K562 (cell line): ENCODE data around the gene TALDO1. TPM values are rescaled to one million over a fixed set of nuclear protein-coding genes. Genes with fewer than 3 reads are reported as not detected.

ENCODE experiments used
- ATAC-seq: fragments of 200-7000 bp; cut with Tn5 transposase; 3 replicates; pipeline ENCODE4 v1.9.1; 2020; ENCODE audit warnings: moderate library complexity
- BruUV-seq: library from RNA; stranded (reverse); fragments of 400-500 nt; replicated peaks from 2 replicates; lab custom pipeline; 2021; lab: Mats Ljungman, UMichigan
- CTCF ChIA-PET: fragments of 300-600 bp; formaldehyde crosslinking; extraction: SDS; loops from one replicate; lab custom pipeline; 2021; ENCODE audit warnings: low intra/inter-chr PET ratio; lab: Yijun Ruan, JAX
- POLR2A ChIA-PET: fragments of 300-600, 350-650 bp; sonication (Branson Sonifier 250); formaldehyde crosslinking; extraction: SDS; loops from one replicate; lab custom pipeline; 2021; ENCODE audit warnings: antibody characterized with exemption, inconsistent platforms; lab: Yijun Ruan, JAX
- DNase-seq, 4 experiments: peaks; one replicate each; pipeline versions ENCODE4 v3.0.0 to v3.0.0-alpha.2; 2011 to 2018; ENCODE audit warnings: low spot score in 3 of 4, mixed read lengths in 3 of 4; ENCODE audit errors: extremely low read depth in 1 of 4
- FAIRE-seq: peaks from 2 replicates; lab custom pipeline; 2011; peaks lifted over from hg19 to GRCh38; lab: Jason Lieb, UNC
- H2AFZ ChIP-seq: 2 replicates; pipeline ENCODE4 v1.6.0; 2011; ENCODE audit warnings: low read depth, low read length, control low read depth, inconsistent platforms
- H3K27ac ChIP-seq: fragments of 200-600 bp; 3 replicates; pipeline ENCODE4 v1.8.0; 2011; ENCODE audit warnings: low read depth, mild to moderate bottlenecking, control low read depth, inconsistent platforms, low read length, moderate library complexity, mixed read lengths; ENCODE audit errors: extremely low read depth
- H3K27me3 ChIP-seq, 2 experiments: fragments of 300-600 bp in 1 of 2; 2 replicates in 1 of 2; 3 replicates in 1 of 2; pipeline versions ENCODE4 v1.6.0 to v1.8.0; 2011; ENCODE audit warnings: inconsistent platforms in 2 of 2, low read length in 2 of 2, mild to moderate bottlenecking in 1 of 2, mixed read lengths in 1 of 2, moderate library complexity in 1 of 2; ENCODE audit not compliant: control insufficient read depth in 2 of 2, insufficient read depth in 2 of 2
- H3K36me3 ChIP-seq: fragments of 300-600 bp; 3 replicates; pipeline ENCODE4 v1.8.0; 2011; ENCODE audit warnings: mild to moderate bottlenecking, low read length, inconsistent platforms; ENCODE audit not compliant: control insufficient read depth, insufficient read depth
- H3K4me1 ChIP-seq, 2 experiments: fragments of 200-600 bp in 1 of 2; replicated peaks in 1 of 2; 2 replicates in 1 of 2; 3 replicates in 1 of 2; pipeline versions ENCODE4 v1.5.1 to v1.8.0; 2011; ENCODE audit warnings: inconsistent platforms in 2 of 2, low read length in 2 of 2, mild to moderate bottlenecking in 1 of 2, mixed read lengths in 1 of 2, moderate library complexity in 1 of 2; ENCODE audit not compliant: control insufficient read depth in 2 of 2, insufficient read depth in 2 of 2
- H3K4me2 ChIP-seq: 2 replicates; pipeline ENCODE4 v1.6.1; 2011; ENCODE audit warnings: low read length, control low read depth, inconsistent platforms, mixed read lengths; ENCODE audit not compliant: insufficient read depth
- H3K4me3 ChIP-seq: fragments of 200-600 bp; sonication (generic), shearing (Covaris generic); 2 replicates; pipeline ENCODE4 v1.5.1; 2016; ENCODE audit warnings: control low read depth, inconsistent platforms
- H3K79me2 ChIP-seq: fragments of 200-600 bp; 3 replicates; pipeline ENCODE4 v1.8.0; 2011; ENCODE audit warnings: low read length, inconsistent platforms; ENCODE audit not compliant: control insufficient read depth, insufficient read depth
- H3K9ac ChIP-seq, 2 experiments: 2 replicates each; pipeline versions ENCODE4 v1.6.0 to v1.6.1; 2011; ENCODE audit warnings: low read depth in 2 of 2, low read length in 2 of 2, control low read depth in 1 of 2, inconsistent platforms in 1 of 2, mild to moderate bottlenecking in 1 of 2, mixed read lengths in 1 of 2; ENCODE audit not compliant: insufficient read depth in 1 of 2
- H3K9me1 ChIP-seq: one replicate; pipeline ENCODE4 v1.6.0; 2011; ENCODE audit warnings: inconsistent platforms, mild to moderate bottlenecking, low read length, moderate library complexity; ENCODE audit not compliant: control insufficient read depth, insufficient read depth
- H3K9me3 ChIP-seq: replicated peaks from 2 replicates; pipeline ENCODE4 v1.5.1; 2011; ENCODE audit warnings: low read depth, low read length, inconsistent platforms; ENCODE audit not compliant: control insufficient read depth, insufficient read depth
- H4K20me1 ChIP-seq: replicated peaks from 2 replicates; pipeline ENCODE4 v1.6.1; 2011; ENCODE audit warnings: low read length, inconsistent platforms, mixed read lengths; ENCODE audit not compliant: control insufficient read depth, insufficient read depth
- GATAD2B ChIP-seq: fragments of 450-650 bp; IDR thresholded peaks from 2 replicates; pipeline ENCODE4 v1.6.1; 2017; ENCODE audit warnings: mild to moderate bottlenecking, borderline replicate concordance
- KDM5B ChIP-seq: fragments of 200-600 bp; sonication (generic); IDR thresholded peaks from 2 replicates; pipeline ENCODE4 v1.6.1; 2012; ENCODE audit warnings: low read depth, mild to moderate bottlenecking, moderate library complexity, low read length, control low read depth, inconsistent platforms; ENCODE audit not compliant: insufficient replicate concordance
- MCM7 ChIP-seq, 2 experiments: fragments of 450-650 bp; IDR thresholded peaks; 2 replicates each; pipeline ENCODE4 v1.6.1; 2016 to 2018
- PCBP1 ChIP-seq: fragments of 200-400 bp; formaldehyde crosslinking; IDR thresholded peaks from 2 replicates; pipeline ENCODE4 v1.6.1; 2018; ENCODE audit warnings: mild to moderate bottlenecking, low read depth, low read length; ENCODE audit not compliant: poor library complexity, severe bottlenecking
- POLR2B ChIP-seq: fragments of 450-650 bp; IDR thresholded peaks from 2 replicates; pipeline ENCODE4 v1.6.1; 2018; ENCODE audit warnings: low read depth; ENCODE audit not compliant: partially characterized antibody
- POLR2G ChIP-seq: fragments of 200-400 bp; formaldehyde crosslinking; IDR thresholded peaks from 2 replicates; pipeline ENCODE4 v1.6.1; 2017; ENCODE audit warnings: low read depth, mild to moderate bottlenecking, antibody characterized with exemption, low read length, moderate library complexity
- RCOR1 ChIP-seq, 2 experiments: IDR thresholded peaks; 2 replicates each; pipeline ENCODE4 v1.6.1; 2012; ENCODE audit warnings: low read depth in 2 of 2, low read length in 2 of 2, borderline replicate concordance in 1 of 2, improper control_type of control experiment in 1 of 2
- SMAD1 ChIP-seq: fragments of 150-350 bp; IDR thresholded peaks from 2 replicates; pipeline ENCODE4 v1.6.1; 2014; ENCODE audit warnings: low read length, low read depth; ENCODE audit not compliant: partially characterized antibody
- WGBS: fragments of 100-300 bp; shearing (Covaris generic); methylation state at CpG from one replicate; pipeline ENCODE4 v1.1.6; 2016; ENCODE audit warnings: low coverage, mixed read lengths; ENCODE audit not compliant: insufficient coverage; ENCODE audit errors: missing lambda C conversion rate; 5-methylcytosine and 5-hydroxymethylcytosine counted together
- in situ Hi-C: fragments of 300-500 bp; cut with MboI; formaldehyde crosslinking; loops from 4 replicates; pipeline ENCODE4 v1.15.0; 2018; ENCODE audit warnings: inconsistent platforms, mixed read lengths
- intact Hi-C: fragments of 100-400 bp; cut with micrococcal nuclease; formaldehyde crosslinking; loops from 2 replicates; pipeline ENCODE4 v1.14.2; 2022
- polyA plus RNA-seq, 8 experiments: library from polyadenylated mRNA; depleted of rRNA in 4 of 8; stranded (reverse) in 5 of 8; unstranded in 3 of 8; fragments of >200 nt; fragmentation: Nextera tagmentation in 2 of 8; fragmentation: Illumina TruSeq in 1 of 8; extraction: Ambion mirVana in 2 of 8; extraction: Trizol in 1 of 8; gene quantifications; 2 replicates each; pipeline versions ENCODE4 v1.2.1 to v1.2.3, GENCODE V29; 2011 to 2014; ENCODE audit warnings: inconsistent platforms in 1 of 8, missing spikeins in 1 of 8
- total RNA-seq, 7 experiments: library from RNA; depleted of rRNA in 6 of 7; stranded (reverse); fragments of >200 nt in 6 of 7; fragmentation: Illumina TruSeq in 2 of 7; extraction: Trizol in 2 of 7; gene quantifications; 2 replicates each; pipeline versions ENCODE4 v1.2.1 to v1.2.3, GENCODE V29; 2011 to 2021; ENCODE audit warnings: low replicate concordance in 1 of 7
- TF ChIP-seq, protein P1 (sequence below): fragments of 250-450 bp; sonication (Bioruptor Pico); IDR thresholded peaks from 2 replicates; pipeline ENCODE4 v1.9.0; 2021; ENCODE audit warnings: mild to moderate bottlenecking, inconsistent platforms

The TALDO1 gene
- total and polyA plus RNA-seq, 9 of the 15 experiments (the other 6 are each of a cell fraction or from before 2014, with no cell fraction given): 260 to 541 (median 441) TPM

DNA sequence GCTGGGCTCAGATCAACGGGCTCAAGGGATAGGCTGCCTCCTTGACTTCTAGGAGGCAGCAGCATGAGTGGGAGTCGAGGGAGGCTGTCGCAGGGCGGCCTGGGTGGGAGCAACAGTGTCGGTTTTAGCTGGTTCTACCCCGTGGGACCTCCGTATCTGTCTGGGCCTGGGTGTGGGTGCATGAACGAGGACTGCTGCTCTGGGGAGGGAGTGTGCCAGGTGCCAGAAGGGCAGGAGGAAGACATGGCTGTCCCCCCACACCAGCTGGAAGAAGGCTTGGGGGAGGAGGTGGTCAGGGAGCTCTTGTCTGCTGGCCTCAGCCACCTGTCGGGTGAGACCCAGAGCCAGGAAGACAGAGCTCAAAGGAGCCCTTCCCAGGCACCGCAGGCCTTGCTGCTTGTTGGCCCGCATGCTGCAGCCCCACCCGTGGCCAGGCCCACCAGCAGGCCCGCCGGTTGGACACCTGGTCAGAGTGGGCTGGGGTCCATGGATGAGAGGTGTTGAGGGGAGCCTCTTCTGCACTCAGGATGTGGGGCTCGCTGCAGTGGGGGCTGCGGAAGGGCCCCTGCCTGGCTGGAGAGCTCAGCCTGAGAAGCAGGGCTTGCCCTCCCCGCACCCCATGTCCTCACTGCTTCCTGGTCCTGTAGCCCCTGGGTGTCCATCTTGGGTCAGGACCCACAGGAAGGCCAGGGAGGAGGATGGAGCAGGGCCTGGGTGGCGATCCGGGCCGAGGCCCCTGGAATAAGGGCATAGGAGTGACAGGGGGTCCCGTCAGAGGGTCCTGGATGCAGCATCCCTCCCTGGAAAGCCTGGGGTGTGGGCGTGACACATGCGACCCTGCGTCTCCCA, 39.2 kb downstream of the TALDO1 start:
- no peak for FAIRE-seq
- H4K20me1 ChIP-seq: no peaks in the 10 kb centered on the region
- no peak for DNase-seq
- no peak overlapping the region for H3K4me3 ChIP-seq
- H3K9me3 ChIP-seq: no peaks in the 10 kb centered on the region
- in situ Hi-C loops: no loop called here
- H3K79me2 ChIP-seq: no peaks in the 10 kb centered on the region
- TF ChIP-seq MCM7 (IDR thresholded peaks at IDR 0.05): no peak
- TF ChIP-seq SMAD1: no peak
- TF ChIP-seq KDM5B: peak; percentile 26
- TF ChIP-seq, protein P1, sequence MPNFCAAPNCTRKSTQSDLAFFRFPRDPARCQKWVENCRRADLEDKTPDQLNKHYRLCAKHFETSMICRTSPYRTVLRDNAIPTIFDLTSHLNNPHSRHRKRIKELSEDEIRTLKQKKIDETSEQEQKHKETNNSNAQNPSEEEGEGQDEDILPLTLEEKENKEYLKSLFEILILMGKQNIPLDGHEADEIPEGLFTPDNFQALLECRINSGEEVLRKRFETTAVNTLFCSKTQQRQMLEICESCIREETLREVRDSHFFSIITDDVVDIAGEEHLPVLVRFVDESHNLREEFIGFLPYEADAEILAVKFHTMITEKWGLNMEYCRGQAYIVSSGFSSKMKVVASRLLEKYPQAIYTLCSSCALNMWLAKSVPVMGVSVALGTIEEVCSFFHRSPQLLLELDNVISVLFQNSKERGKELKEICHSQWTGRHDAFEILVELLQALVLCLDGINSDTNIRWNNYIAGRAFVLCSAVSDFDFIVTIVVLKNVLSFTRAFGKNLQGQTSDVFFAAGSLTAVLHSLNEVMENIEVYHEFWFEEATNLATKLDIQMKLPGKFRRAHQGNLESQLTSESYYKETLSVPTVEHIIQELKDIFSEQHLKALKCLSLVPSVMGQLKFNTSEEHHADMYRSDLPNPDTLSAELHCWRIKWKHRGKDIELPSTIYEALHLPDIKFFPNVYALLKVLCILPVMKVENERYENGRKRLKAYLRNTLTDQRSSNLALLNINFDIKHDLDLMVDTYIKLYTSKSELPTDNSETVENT (CRISPR knock-in tag): no peak
- TF ChIP-seq POLR2B: peak; percentile 30
- TF ChIP-seq GATAD2B: no peak
- peak; percentile 70 for TF ChIP-seq POLR2G
- peak; percentile 52 for TF ChIP-seq PCBP1
- no peak for TF ChIP-seq RCOR1 (IDR thresholded peaks at IDR 0.05; ENCODE audit: borderline replicate concordance in 1 of 2, low read depth in 2 of 2, low read length in 2 of 2)
- no peak overlapping the region for H3K4me2 ChIP-seq
- ATAC-seq: no peak; the same call in 2 of the 3 replicates
- H3K9me1 ChIP-seq: peaks cover 3% of the 10 kb centered on the region
- WGBS: 27% methylated on average over 22 of the region's 24 CpGs
- H3K27me3 ChIP-seq: no peaks in the 10 kb centered on the region
- POLR2A ChIA-PET: interaction anchor here (0.6 to 1.1 kb wide), 6 partner anchors 9 to 238 kb away, joined by 3 to 4 read pairs (median 3); partner anchors contain the start of gene PIDD1
- H3K4me1 ChIP-seq: peaks cover 0 to 74% of the 10 kb centered on the region in 2 experiments; a peak in 2 of 5 replicates
- H3K36me3 ChIP-seq: peaks cover 2% of the 10 kb centered on the region; the same call in 1 of the 3 replicates
- CTCF ChIA-PET: no interaction called here
- intact Hi-C loops: no loop called here
- no TSS peak for BruUV-seq
- H3K9ac ChIP-seq: peak overlapping the region in 1 of 2 experiments; percentile 76; a peak in 2 of 4 replicates
- no peak overlapping the region for H2AFZ ChIP-seq
- no peak overlapping the region for H3K27ac ChIP-seq
